Measurements from ENCODE around the gene UGT2B7. TPM values are rescaled to one million over a fixed set of nuclear protein-coding genes. Genes with fewer than 3 reads are reported as not detected.

The UGT2B7 gene
- total and polyA plus RNA-seq, 2 of the 13 experiments (the other 11 are each of a cell fraction or from before 2014, with no cell fraction given) = 26.8 to 41.8 TPM

DNA sequence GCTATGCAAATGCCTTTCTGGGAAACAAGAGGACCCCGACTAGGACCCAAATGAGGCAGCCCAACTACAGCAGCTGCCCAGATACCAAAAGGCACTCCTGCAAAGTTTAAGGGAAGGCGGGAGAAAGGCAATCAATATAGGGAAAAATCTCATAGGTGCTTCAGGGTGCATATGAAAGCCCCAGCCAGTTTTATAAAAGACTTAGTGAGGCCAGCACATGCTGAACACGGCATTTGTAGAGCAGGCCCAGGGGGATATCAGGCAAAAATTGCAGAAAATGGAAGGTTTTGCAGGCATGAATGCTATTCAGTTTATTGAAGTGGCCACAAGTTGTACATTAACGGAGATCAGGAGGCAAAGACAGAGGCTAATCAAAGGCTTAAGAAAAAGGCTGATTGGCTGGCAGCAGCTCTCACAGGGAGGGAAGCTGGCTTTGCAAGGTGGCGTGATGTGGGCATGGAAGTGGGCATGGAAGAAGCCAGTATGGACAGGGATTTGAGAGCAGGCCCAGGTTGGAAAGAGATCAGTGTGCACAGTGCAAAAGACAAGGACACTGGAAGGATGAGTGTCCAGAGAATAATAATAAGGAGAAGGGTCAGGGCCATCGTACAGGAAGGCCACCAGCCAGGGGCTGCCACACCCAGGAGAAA, 37.7 kb upstream of the UGT2B7 start (continued):
- TF ChIP-seq, protein P1, sequence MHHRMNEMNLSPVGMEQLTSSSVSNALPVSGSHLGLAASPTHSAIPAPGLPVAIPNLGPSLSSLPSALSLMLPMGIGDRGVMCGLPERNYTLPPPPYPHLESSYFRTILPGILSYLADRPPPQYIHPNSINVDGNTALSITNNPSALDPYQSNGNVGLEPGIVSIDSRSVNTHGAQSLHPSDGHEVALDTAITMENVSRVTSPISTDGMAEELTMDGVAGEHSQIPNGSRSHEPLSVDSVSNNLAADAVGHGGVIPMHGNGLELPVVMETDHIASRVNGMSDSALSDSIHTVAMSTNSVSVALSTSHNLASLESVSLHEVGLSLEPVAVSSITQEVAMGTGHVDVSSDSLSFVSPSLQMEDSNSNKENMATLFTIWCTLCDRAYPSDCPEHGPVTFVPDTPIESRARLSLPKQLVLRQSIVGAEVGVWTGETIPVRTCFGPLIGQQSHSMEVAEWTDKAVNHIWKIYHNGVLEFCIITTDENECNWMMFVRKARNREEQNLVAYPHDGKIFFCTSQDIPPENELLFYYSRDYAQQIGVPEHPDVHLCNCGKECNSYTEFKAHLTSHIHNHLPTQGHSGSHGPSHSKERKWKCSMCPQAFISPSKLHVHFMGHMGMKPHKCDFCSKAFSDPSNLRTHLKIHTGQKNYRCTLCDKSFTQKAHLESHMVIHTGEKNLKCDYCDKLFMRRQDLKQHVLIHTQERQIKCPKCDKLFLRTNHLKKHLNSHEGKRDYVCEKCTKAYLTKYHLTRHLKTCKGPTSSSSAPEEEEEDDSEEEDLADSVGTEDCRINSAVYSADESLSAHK (CRISPR knock-in tag; IDR thresholded peaks at IDR 0.05; ENCODE audit: borderline replicate concordance) = no peak
- TF ChIP-seq KLF12 (CRISPR knock-in tag; IDR thresholded peaks at IDR 0.05; ENCODE audit: borderline replicate concordance) (no peak), ZNF326 (CRISPR knock-in tag; IDR thresholded peaks at IDR 0.05; ENCODE audit: borderline replicate concordance) (no peak), ZNF567 (CRISPR knock-in tag; IDR thresholded peaks at IDR 0.05; ENCODE audit: borderline replicate concordance) (0 out of 2 replicates have a peak, but pooled peaks have one; percentile 38), PHF20 (CRISPR knock-in tag; IDR thresholded peaks at IDR 0.05) (0 out of 2 replicates have a peak, but pooled peaks have one; percentile 36), ZNF251 (CRISPR knock-in tag; IDR thresholded peaks at IDR 0.05) (no peak), ZNF569 (CRISPR knock-in tag; IDR thresholded peaks at IDR 0.05; ENCODE audit: borderline replicate concordance) (no peak), NFKB2 (CRISPR knock-in tag; IDR thresholded peaks at IDR 0.05; ENCODE audit: borderline replicate concordance) (no peak), TBX3 (IDR thresholded peaks at IDR 0.05; ENCODE audit: borderline replicate concordance) (no peak), ZNF589 (CRISPR knock-in tag; conservative IDR thresholded peaks at IDR 0.05) (no peak)
- TF ChIP-seq, protein P2, sequence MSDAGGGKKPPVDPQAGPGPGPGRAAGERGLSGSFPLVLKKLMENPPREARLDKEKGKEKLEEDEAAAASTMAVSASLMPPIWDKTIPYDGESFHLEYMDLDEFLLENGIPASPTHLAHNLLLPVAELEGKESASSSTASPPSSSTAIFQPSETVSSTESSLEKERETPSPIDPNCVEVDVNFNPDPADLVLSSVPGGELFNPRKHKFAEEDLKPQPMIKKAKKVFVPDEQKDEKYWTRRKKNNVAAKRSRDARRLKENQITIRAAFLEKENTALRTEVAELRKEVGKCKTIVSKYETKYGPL (CRISPR knock-in tag; IDR thresholded peaks at IDR 0.05) = no peak
- TF ChIP-seq, protein P3, sequence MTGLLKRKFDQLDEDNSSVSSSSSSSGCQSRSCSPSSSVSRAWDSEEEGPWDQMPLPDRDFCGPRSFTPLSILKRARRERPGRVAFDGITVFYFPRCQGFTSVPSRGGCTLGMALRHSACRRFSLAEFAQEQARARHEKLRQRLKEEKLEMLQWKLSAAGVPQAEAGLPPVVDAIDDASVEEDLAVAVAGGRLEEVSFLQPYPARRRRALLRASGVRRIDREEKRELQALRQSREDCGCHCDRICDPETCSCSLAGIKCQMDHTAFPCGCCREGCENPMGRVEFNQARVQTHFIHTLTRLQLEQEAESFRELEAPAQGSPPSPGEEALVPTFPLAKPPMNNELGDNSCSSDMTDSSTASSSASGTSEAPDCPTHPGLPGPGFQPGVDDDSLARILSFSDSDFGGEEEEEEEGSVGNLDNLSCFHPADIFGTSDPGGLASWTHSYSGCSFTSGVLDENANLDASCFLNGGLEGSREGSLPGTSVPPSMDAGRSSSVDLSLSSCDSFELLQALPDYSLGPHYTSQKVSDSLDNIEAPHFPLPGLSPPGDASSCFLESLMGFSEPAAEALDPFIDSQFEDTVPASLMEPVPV (CRISPR knock-in tag; IDR thresholded peaks at IDR 0.05) = no peak
- TF ChIP-seq, protein P4, sequence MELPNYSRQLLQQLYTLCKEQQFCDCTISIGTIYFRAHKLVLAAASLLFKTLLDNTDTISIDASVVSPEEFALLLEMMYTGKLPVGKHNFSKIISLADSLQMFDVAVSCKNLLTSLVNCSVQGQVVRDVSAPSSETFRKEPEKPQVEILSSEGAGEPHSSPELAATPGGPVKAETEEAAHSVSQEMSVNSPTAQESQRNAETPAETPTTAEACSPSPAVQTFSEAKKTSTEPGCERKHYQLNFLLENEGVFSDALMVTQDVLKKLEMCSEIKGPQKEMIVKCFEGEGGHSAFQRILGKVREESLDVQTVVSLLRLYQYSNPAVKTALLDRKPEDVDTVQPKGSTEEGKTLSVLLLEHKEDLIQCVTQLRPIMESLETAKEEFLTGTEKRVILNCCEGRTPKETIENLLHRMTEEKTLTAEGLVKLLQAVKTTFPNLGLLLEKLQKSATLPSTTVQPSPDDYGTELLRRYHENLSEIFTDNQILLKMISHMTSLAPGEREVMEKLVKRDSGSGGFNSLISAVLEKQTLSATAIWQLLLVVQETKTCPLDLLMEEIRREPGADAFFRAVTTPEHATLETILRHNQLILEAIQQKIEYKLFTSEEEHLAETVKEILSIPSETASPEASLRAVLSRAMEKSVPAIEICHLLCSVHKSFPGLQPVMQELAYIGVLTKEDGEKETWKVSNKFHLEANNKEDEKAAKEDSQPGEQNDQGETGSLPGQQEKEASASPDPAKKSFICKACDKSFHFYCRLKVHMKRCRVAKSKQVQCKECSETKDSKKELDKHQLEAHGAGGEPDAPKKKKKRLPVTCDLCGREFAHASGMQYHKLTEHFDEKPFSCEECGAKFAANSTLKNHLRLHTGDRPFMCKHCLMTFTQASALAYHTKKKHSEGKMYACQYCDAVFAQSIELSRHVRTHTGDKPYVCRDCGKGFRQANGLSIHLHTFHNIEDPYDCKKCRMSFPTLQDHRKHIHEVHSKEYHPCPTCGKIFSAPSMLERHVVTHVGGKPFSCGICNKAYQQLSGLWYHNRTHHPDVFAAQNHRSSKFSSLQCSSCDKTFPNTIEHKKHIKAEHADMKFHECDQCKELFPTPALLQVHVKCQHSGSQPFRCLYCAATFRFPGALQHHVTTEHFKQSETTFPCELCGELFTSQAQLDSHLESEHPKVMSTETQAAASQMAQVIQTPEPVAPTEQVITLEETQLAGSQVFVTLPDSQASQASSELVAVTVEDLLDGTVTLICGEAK (IDR thresholded peaks at IDR 0.05) = no peak
- TF ChIP-seq, protein P4 (CRISPR knock-in tag; IDR thresholded peaks at IDR 0.05) = peak; percentile 46; the same call in 1 of the 2 replicates
